Cardiac fibroblast (primary cell): ENCODE measurements around the gene LFNG.

ENCODE experiments used
- DNase-seq, 2 donors: peaks; one replicate each; pipeline versions ENCODE4 v3.0.0 to v3.0.0-alpha.2; 2010; ENCODE audit warnings: low read depth in 2 of 2
- H3K4me3 ChIP-seq, 2 donors: replicated peaks in 1 of 2; 1 replicate in 1 of 2; 2 replicates in 1 of 2; pipeline ENCODE4 v1.5.1; 2011; ENCODE audit warnings: low read depth in 2 of 2, low read length in 2 of 2, mild to moderate bottlenecking in 2 of 2, moderate library complexity in 1 of 2
- CTCF ChIP-seq: IDR thresholded peaks from one replicate; pipeline ENCODE4 v1.5.1; 2011; ENCODE audit warnings: low read depth, mild to moderate bottlenecking, low read length, inconsistent platforms

The LFNG gene

GRCh38 chr7:2539031-2539911 lies 19.7 kb downstream of the LFNG start:
- no peak overlapping the region for H3K4me3 ChIP-seq
- DNase-seq, result no peak
- TF ChIP-seq CTCF, result no peak

- TF ChIP-seq CTCF, result no peak
Observed at GRCh38 chr7:2540133-2540532, 20.6 kb downstream of the LFNG start.

GRCh38 chr7:2540641-2541051 lies 21.1 kb downstream of the LFNG start:
- TF ChIP-seq CTCF, result no peak
- DNase-seq, result no peak
- no peak overlapping the region for H3K4me3 ChIP-seq

More at GRCh38 chr7:2540133-2540532, 20.6 kb downstream of the LFNG start:
- no peak overlapping the region for H3K4me3 ChIP-seq
- no peak for DNase-seq

GRCh38 chr7:2541291-2542010 lies 21.9 kb downstream of the LFNG start:
- H3K4me3 ChIP-seq, result no peak overlapping the region
- DNase-seq, result no peak
- TF ChIP-seq CTCF, result no peak

DNA sequence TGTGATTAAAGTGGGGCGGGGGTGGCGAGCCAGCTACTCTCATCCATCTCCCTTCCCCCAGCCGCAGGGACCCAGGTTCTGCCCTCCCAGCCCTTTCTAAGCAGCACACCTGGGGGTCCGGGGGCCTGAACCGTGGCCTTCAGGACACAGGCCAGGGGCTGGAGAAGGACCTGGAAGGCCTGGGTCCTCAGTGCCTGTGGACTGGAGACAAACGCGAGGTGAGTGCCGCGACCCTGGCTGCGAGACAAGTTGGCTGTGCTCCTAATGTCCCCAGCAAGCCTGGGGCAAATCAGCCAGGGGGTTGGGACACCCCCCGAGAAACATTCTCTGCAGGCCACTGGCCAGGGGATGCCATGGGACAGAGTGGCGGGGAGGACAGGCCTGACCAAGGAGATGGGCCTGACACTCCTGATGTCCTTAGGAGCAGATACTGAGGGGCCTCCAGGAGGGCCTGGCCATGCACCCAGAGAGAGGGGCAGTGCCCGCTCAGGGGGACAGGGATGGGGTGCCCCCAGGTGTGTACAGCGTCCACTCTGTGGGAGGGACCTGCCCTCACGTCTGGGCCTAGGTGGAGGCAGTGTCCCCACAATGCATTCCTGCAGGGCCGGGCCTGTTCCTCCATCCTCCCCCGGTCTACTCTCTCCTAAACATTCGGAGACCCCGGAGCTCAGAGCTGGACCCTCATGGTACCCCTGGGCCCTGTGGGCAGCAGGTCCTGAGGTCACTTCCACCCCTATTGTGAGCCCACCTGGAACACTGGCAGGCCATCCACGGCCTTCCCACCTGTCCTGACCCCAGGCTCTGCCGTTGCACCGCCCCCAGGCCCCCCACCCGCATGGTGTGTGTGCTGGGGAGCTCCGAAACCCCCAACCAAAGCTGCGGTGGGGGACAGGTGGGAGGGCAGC lies 22.7 kb downstream of the LFNG start:
- H3K4me3 ChIP-seq, result no peak overlapping the region
- no peak for TF ChIP-seq CTCF
- DNase-seq, result no peak
